ENCODE measurements around the gene CEP295NL. TPM values are rescaled to one million over a fixed set of nuclear protein-coding genes. Genes with fewer than 3 reads are reported as not detected.

CEP295NL gene
- total and polyA plus RNA-seq, 5 donors, result 0.57 to 1.3 (median 0.92) TPM

- WGBS, result 21% methylated on average over 33 of the region's 33 CpGs
- DNase-seq, result peak; percentile 87 to 95 (median 93)
- H3K4me1 ChIP-seq (ENCODE audit: control insufficient read depth, insufficient read depth, low read length), result peaks cover 16% of the 10 kb centered on the region
- peak overlapping the region; percentile 97 for H3K27ac ChIP-seq (ENCODE audit: low read length)
- intact Hi-C loops (cut with DNase I), result loop anchor here in 2 of 4 donors (10.0 kb wide), 1 partner anchor 61 kb away; no protein-coding TSS in a partner anchor
- peak; percentile 83 to 84 for ATAC-seq
- peak overlapping the region; percentile 97 for H3K4me3 ChIP-seq (ENCODE audit: low read length)
- no peaks in the 10 kb centered on the region for H3K27me3 ChIP-seq (ENCODE audit: control insufficient read depth, insufficient read depth)
- H3K9me3 ChIP-seq (ENCODE audit: control insufficient read depth, low read length), result no peaks in the 10 kb centered on the region
These were observed 22.9 kb upstream of the CEP295NL start for GRCh38 chr17:78925662-78926555.

DNA sequence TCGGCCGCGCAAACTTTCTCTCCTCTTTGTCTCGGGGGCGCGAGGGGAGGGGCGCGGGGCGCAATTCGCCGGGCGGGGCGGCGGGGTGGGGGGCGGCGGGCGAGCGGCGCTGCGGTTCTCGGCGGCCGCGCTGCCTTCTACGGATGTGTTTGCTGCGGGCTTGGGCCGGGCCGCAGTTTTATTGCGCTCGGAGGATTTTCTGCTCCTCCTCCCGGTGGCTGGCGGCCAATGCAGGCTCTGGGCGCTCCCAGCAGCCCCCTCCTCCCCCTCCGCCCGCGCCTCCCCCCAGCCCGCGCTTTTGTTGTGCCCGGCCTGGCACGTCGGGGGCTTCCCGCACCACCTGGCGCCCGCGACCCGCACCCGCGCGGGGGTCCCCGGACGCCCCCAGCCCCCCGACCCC, 22.2 kb upstream of the CEP295NL start, which contains the start of gene TIMP2:
Gene TIMP2 (minus strand): TSS at position 154 of the 400 bp plus-strand sequence. CDS start 299 bp downstream, outside the sequence.
- DNase-seq (peak; percentile 91 to 96 (median 96)), ATAC-seq (peak; percentile 77 to 79)
- intact Hi-C loops (cut with DNase I), result loop anchor here in 2 of 4 donors (10.0 kb wide), 1 partner anchor 60 kb away; no protein-coding TSS in a partner anchor
- Histone ChIP-seq H3K9me3 (ENCODE audit: control insufficient read depth, low read length) (no peaks in the 10 kb centered on the region), H3K27me3 (ENCODE audit: control insufficient read depth, insufficient read depth) (no peaks in the 10 kb centered on the region), H3K4me1 (ENCODE audit: control insufficient read depth, insufficient read depth, low read length) (peaks cover 19% of the 10 kb centered on the region), H3K27ac (ENCODE audit: low read length) (peak within 1 kb of the TSS; percentile 97), H3K4me3 (ENCODE audit: low read length) (peak within 1 kb of the TSS; percentile 97)
- under 1% methylated on average over 52 of the region's 52 CpGs for WGBS

DNA sequence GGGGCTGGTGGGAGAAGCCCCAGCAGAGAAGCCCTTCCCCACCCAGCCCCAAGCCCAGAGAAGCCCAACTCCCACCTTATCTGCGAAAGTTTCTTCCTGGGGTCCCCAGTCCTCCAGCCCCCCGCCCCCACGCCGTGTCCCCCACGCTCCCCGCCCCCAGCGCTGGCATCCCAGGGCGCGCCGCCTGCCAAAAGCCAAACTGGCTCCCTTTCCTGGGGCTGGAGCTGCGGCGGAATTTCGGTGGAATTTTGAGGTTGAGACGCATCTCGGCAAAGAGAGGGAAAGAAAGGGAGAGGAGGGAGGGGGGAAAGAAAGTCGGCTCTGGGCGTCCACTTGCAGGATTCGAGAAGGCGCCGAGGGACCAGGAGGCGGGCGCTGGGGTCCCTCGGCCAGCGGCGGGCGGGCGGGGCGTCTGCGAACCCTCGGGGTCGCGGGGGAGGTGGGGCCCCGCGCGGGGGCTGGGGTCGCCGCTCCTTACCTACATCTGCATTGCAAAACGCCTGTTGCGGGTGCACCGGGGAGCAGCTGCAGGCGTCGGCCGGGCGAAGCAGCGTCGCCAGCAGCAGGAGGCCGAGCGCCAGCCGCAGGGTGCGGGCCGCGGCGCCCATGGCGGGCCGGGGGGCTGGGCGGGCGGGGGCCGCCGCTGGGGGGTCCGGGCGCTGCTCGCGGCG, 21.6 kb upstream of the CEP295NL start:
- peak; percentile 50 to 84 (median 81) for DNase-seq
- ATAC-seq, result peak in 1 of 2 donors; percentile 1
- Histone ChIP-seq H3K4me3 (ENCODE audit: low read length) (peak overlapping the region; percentile 97), H3K9me3 (ENCODE audit: control insufficient read depth, low read length) (no peaks in the 10 kb centered on the region), H3K4me1 (ENCODE audit: control insufficient read depth, insufficient read depth, low read length) (peaks cover 21% of the 10 kb centered on the region), H3K27me3 (ENCODE audit: control insufficient read depth, insufficient read depth) (no peaks in the 10 kb centered on the region), H3K27ac (ENCODE audit: low read length) (peak overlapping the region; percentile 77)
- WGBS, result under 1% methylated on average over 64 of the region's 64 CpGs
- intact Hi-C loops (cut with DNase I), result loop anchor here in 2 of 4 donors (10.0 kb wide), 1 partner anchor 60 kb away; no protein-coding TSS in a partner anchor

- ATAC-seq (peak in 1 of 2 donors; percentile 23), DNase-seq (peak; percentile 65 to 84 (median 83))
- peak overlapping the region; percentile 97 for H3K4me3 ChIP-seq (ENCODE audit: low read length)
- intact Hi-C loops (cut with DNase I), result loop anchor here in 2 of 4 donors (10.0 kb wide), 1 partner anchor 59 kb away; no protein-coding TSS in a partner anchor
- peak overlapping the region; percentile 23 for H3K27ac ChIP-seq (ENCODE audit: low read length)
- WGBS, result 7% methylated on average over 28 of the region's 28 CpGs
- no peaks in the 10 kb centered on the region for H3K27me3 ChIP-seq (ENCODE audit: control insufficient read depth, insufficient read depth)
- H3K4me1 ChIP-seq (ENCODE audit: control insufficient read depth, insufficient read depth, low read length), result peaks cover 26% of the 10 kb centered on the region
- H3K9me3 ChIP-seq (ENCODE audit: control insufficient read depth, low read length), result no peaks in the 10 kb centered on the region
These were observed 20.9 kb upstream of the CEP295NL start for GRCh38 chr17:78923660-78924453.

GRCh38 chr17:78922816-78923498, 20.0 kb upstream of the CEP295NL start:
- Histone ChIP-seq H3K4me3 (ENCODE audit: low read length) (no peak overlapping the region), H3K27me3 (ENCODE audit: control insufficient read depth, insufficient read depth) (no peaks in the 10 kb centered on the region), H3K4me1 (ENCODE audit: control insufficient read depth, insufficient read depth, low read length) (peaks cover 29% of the 10 kb centered on the region), H3K9me3 (ENCODE audit: control insufficient read depth, low read length) (no peaks in the 10 kb centered on the region), H3K27ac (ENCODE audit: low read length) (peak overlapping the region; percentile 43)
- intact Hi-C loops (cut with DNase I), result loop anchor here in 2 of 4 donors (10.0 kb wide), 1 partner anchor 58 kb away; no protein-coding TSS in a partner anchor
- DNase-seq (no peak), ATAC-seq (no peak)
- 37% methylated on average over 13 of the region's 13 CpGs for WGBS

- Histone ChIP-seq H3K27me3 (ENCODE audit: control insufficient read depth, insufficient read depth) (no peaks in the 10 kb centered on the region), H3K4me3 (ENCODE audit: low read length) (no peak overlapping the region), H3K4me1 (ENCODE audit: control insufficient read depth, insufficient read depth, low read length) (peaks cover 32% of the 10 kb centered on the region), H3K9me3 (ENCODE audit: control insufficient read depth, low read length) (no peaks in the 10 kb centered on the region), H3K27ac (ENCODE audit: low read length) (peak overlapping the region; percentile 47)
- ATAC-seq (peak; percentile 2 to 42), DNase-seq (peak; percentile 55 to 78 (median 75))
- intact Hi-C loops (cut with DNase I), result loop anchor here in 2 of 4 donors (10.0 kb wide), 1 partner anchor 57 kb away; no protein-coding TSS in a partner anchor
- WGBS, result 33% methylated on average over 8 of the region's 8 CpGs
These were observed 18.5 kb upstream of the CEP295NL start for GRCh38 chr17:78921437-78921971.

- Histone ChIP-seq H3K27ac (ENCODE audit: low read length) (no peak overlapping the region), H3K9me3 (ENCODE audit: control insufficient read depth, low read length) (no peaks in the 10 kb centered on the region), H3K27me3 (ENCODE audit: control insufficient read depth, insufficient read depth) (no peaks in the 10 kb centered on the region), H3K4me3 (ENCODE audit: low read length) (no peak overlapping the region), H3K4me1 (ENCODE audit: control insufficient read depth, insufficient read depth, low read length) (peaks cover 40% of the 10 kb centered on the region)
- DNase-seq (no peak), ATAC-seq (no peak)
- WGBS, result 77% methylated on average over 8 of the region's 8 CpGs
- intact Hi-C loops (cut with DNase I), result loop anchor here in 2 of 4 donors (10.0 kb wide), 1 partner anchor 56 kb away; no protein-coding TSS in a partner anchor
These were observed 17.5 kb upstream of the CEP295NL start for GRCh38 chr17:78920528-78920927.

DNA sequence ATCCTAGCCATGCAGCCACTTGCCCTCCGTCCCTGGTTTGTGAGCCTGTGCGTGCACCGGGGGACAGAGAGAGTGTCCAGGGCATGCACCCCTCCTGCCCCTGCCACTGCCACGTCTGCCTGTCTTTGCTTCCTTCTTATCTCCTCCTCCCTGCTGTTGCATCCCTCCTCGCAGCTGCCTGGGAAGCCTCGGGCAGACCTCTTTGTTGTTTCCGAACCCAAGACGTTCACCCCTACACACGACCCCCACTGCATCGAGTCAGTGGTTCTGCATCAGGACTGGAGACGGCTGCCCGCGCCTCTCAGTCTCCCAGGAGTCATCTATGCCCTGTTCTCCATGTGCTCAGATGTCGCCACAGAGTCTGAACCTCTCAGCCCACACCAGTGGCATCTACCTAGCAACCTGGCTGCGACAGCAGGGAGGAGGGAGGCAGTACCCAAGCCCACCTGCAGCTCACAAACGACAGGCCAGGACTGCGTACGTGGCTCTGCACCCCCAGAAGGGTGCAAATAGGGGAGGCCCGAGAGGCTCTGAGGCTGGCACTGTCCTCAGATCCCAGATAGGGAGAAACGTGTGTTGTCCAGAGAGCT, 17.0 kb upstream of the CEP295NL start:
- H3K4me1 ChIP-seq (ENCODE audit: control insufficient read depth, insufficient read depth, low read length), result peaks cover 42% of the 10 kb centered on the region

DNA sequence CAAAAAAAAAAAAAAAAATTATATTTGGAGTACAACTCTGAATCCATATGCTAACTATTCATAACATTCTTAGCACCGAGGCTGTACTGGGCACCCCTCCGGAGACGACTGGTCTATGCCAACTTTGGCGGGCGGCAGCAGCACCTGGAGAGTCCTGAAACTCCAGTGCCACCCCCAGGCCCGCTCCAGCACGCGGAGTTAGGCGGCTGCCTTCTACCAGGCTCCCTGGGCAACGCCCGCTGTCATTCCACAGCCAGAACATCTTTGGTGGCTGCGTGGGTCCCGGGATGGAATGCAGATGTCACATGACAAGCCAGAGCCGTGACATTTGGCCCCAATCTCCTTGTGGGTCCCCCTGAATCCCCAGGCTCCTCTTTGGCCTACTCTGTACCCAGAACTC, 16.0 kb upstream of the CEP295NL start:
- WGBS, result 63% methylated on average over 14 of the region's 14 CpGs
- H3K27ac ChIP-seq (ENCODE audit: low read length), result no peak overlapping the region
- H3K4me1 ChIP-seq (ENCODE audit: control insufficient read depth, insufficient read depth, low read length), result peaks cover 42% of the 10 kb centered on the region

More for the DNA sequence above, 17.0 kb upstream of the CEP295NL start:
- intact Hi-C loops (cut with DNase I), result loop anchor here in 2 of 4 donors (10.0 kb wide), 1 partner anchor 55 kb away; no protein-coding TSS in a partner anchor
- Histone ChIP-seq H3K9me3 (ENCODE audit: control insufficient read depth, low read length) (no peaks in the 10 kb centered on the region), H3K27me3 (ENCODE audit: control insufficient read depth, insufficient read depth) (no peaks in the 10 kb centered on the region), H3K27ac (ENCODE audit: low read length) (no peak overlapping the region), H3K4me3 (ENCODE audit: low read length) (no peak overlapping the region)
- no peak for ATAC-seq
- DNase-seq, result peak in 2 of 3 donors; percentile 30 to 35
- 63% methylated on average over 20 of the region's 20 CpGs for WGBS

More for the DNA sequence above, 16.0 kb upstream of the CEP295NL start:
- no peak for ATAC-seq
- DNase-seq, result peak in 2 of 3 donors; percentile 62 to 69
- no peaks in the 10 kb centered on the region for H3K9me3 ChIP-seq (ENCODE audit: control insufficient read depth, low read length)
- intact Hi-C loops (cut with DNase I), result no loop called here
- no peak overlapping the region for H3K4me3 ChIP-seq (ENCODE audit: low read length)
- H3K27me3 ChIP-seq (ENCODE audit: control insufficient read depth, insufficient read depth), result no peaks in the 10 kb centered on the region

Data from right cardiac atrium (tissue), 5 donors.